HG03520 (cell line): ENCODE measurements around the gene SERGEF.

ENCODE experiments used
- ATAC-seq: cut with Tn5 transposase; IDR thresholded peaks from one replicate; pipeline ENCODE4 v1.9.1; 2021; ENCODE audit warnings: mild to moderate bottlenecking, moderate library complexity; ENCODE audit not compliant: unreplicated experiment

The SERGEF gene

DNA sequence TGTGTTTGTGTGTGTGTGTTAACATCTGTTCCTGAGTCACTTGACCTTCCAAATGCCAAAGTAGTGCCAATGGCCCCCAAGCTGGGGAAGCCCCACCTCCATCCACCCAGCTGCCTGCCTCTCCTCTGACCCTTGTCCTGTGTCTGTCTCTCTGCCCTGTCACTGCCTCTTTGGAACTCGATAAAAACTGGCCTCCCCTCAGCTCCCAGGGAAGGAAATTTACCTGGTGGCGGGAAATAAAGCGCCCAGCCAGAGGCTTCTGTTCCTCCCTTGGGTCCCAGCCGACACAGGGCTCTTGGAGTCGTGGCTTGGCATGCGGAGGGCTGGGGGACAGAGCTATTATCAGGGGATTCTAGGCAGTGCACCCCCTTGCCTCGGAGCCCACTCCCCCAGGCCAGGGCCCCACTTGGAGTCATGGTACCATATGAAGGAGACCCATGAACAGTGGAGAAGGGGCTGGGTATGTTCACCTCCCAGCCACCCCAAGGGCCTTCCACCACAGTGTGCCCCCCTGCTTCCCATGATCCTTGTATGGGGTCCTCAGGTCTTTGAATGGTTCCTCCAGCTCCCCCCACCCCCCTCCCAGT is 272.1 kb downstream of the SERGEF start:
- no peak for ATAC-seq

DNA sequence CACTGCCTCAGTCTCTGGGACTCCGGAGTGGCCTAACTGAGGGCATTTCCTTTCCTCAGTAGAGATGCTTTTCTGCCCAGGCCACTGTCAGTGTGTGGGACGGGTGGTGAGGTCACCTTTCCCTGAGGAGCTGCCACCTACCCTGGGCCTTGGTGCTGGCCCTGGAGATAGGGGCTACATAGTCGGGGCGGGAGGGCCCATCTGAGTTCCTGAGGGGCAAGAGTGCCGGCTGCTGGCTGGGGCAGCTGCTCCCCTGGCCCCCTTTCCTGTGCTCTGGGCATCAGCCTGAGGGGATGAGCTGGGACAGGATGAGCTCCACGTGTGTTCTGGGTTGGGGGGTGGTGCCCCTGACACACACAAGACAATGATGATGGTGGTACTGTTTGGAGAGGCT is 272.9 kb downstream of the SERGEF start:
- ATAC-seq, result no peak

DNA sequence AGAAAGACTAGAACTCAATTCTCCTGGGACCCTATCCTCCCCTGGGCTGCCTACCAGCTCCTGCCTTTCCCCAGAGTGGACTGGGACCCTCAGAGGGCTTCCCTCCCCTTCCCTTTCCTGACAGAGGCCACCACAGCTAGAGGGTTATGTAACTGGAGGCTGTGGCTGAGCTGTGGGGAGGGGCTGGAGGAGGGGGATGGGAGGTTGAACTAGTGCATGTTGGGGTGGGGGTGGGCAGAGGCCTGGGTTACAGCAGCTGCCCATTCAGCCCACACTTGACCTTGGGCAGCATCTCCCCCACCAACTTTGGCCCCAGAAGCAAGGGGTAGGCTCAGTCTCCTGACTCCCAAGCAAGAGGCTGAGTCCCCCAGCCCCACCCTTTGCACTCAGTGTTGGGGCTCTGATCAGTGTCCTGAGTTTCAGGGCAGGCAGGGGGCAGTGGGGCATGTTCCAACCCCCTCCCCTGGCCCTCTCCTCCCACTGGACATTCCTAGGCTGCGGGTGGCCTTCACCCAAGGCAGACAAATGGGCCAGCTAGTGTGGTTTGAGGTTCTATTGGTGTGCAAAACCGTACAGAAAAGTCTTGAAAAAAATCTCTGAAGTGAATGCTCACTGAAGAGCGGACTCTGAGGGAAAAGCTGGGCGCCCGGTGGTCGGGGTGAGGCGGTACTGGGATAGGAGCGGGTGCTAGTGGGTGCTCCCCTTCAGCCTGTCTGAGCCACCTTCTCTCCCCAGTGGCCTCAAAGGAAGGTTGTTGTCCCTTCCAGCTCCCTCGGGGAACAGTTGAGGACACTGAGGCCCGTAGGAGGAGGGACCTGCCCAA is 274.5 kb downstream of the SERGEF start:
- ATAC-seq, result no peak
